CD1c-positive myeloid dendritic cell (primary cell): Measurements from ENCODE around the gene CCSER1.
"Not testable (repeated sequence)": the region's sequence is repeated elsewhere in the genome, so short reads cannot be mapped to it uniquely, and the experiment has no call there.

ENCODE experiments used
- DNase-seq: peaks from one replicate; pipeline ENCODE4 v3.0.0-alpha.2; 2016; ENCODE audit errors: extremely low spot score

CCSER1 gene

DNA sequence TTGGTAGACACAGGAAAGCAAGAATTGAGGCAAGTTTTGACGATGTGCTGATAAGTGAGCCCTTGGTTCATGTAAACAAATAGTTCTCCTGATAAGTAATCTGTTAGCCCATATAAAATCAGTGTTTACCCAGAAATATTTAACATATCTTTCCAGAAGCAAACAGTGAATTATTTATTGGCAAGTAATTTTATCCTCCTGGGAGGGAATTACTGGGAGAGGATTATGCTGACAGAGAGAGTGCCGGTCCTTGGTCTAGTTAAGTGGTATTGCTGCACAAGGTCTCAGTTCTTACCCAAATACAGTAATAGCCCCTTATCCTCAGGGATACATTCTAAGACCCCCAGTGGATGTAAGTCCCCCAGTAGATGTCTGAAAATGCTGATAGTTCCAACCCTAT, 315.4 kb downstream of the CCSER1 start:
- DNase-seq, result no peak

- DNase-seq, result no peak
Measured at GRCh38 chr4:90443231-90443630, 316.0 kb downstream of the CCSER1 start.

DNA sequence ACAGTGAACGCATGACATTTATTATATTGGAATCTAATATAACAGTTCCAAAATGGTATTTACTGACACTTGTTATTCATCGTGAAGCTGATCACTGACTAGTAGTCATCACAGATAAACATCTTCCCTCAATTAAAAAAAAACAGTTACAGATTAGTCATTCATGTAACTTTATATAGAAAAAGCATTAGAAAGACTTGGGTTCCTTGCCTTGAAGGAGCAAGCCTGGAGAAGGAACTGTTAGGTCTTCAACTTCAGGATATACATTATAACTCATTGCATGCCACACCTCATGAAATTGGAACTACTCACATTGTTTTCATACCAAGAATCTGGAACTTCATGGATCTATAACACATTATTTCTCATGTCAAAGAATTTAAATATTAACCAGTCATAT, 317.7 kb downstream of the CCSER1 start:
- DNase-seq, result no peak

DNA sequence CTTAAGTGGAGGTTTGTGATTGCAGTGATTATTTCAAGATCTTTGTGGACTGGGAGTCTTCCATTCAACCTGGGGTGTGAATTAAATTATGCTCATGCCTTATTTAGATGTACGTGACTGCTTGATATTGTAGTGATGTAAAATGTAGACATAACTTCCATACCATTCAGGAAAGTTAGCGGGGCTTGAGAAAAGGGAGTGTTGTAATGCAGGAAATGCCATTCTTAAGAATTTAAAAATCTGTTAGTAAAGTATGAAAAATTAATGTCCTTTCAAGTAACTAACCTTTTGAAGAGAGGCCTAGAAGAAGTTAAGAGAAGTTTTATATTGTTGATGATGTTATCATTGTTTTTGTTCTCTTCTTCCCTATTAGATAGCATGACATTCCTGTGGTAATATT, 318.2 kb downstream of the CCSER1 start:
- DNase-seq, result no peak

GRCh38 chr4:90449626-90450025, 322.4 kb downstream of the CCSER1 start:
- no peak for DNase-seq

- DNase-seq, result no peak
Measured at GRCh38 chr4:90456891-90457290, 329.7 kb downstream of the CCSER1 start.

DNA sequence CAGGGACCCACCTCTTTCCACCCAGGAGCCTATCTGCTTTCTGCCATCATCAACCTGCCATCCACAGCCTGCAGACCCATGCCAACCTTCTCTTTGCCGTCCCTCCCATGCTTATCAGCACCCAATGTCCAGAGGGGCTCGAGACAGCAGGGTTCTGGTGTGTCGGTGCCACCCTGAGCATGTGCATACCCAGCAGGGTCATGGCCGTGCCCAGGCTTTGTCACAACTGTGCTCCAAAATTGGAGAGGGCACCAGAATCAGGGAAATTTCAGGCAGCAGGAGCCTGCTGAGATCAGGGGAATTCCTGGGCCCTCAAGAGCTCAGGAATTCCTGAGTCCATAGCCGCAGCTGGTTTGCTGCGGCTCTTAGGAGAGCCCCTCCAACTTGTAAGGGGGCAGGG, 330.6 kb downstream of the CCSER1 start:
- DNase-seq, result no peak

DNA sequence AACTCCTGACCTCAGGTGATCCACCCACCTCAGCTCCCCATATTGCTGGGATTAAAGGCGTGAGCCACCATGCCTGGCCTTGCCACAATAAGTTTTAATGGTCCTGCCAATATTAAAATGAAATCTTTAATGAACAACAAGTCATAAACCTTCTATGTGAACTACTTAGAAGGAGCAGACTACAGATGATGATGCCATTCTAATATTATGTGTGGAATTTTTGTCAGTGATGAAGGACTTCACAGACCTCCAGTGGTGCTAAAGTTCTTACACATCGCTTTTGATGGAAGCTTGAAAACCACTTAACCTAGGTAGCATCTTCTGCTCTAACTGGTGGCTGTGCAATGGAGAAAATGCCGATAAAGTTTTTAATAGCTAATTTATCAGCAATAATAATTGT, 331.4 kb downstream of the CCSER1 start:
- DNase-seq, result no peak

DNA sequence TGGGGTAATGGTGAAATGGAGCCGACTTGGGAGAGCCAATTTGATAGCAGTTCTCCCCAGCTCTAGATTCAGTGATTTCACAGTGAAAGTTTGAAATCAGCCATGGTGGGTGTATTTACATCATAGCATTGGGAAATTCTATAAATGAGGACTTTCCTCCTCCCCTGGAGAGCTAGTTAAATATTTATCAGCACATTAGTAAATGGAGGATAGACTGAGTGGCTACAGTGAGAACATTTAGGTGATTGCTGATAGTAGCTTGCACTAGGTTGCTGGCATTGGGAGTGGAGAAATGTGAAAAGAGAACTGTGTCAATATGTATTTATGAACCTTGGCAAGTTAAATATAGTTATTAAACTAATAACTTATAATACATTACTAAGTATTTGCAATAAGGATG, 347.3 kb downstream of the CCSER1 start:
- DNase-seq, result no peak

GRCh38 chr4:90476019-90476418, 348.8 kb downstream of the CCSER1 start:
- DNase-seq, result no peak

DNA sequence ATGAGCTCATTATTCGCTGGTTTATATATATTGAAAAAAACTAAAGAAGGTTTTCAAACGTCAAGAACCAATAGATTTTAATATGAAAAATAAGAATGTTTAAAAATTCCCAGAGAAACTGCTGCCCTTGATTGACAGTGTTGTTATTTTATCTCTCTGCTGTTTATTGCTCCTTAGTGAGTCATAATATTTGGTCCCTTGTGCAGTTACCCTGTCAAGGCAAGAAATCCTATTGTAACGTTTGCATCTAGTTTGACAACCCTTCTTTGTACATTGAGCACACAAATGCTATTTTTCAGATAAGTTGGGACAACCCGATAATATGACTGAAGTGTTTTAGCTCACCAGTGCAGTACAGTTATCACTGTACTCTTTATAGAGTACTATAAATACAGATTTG, 349.4 kb downstream of the CCSER1 start:
- DNase-seq, result no peak

- DNase-seq, result not testable (repeated sequence)
Measured at GRCh38 chr4:90484894-90485293, 357.7 kb downstream of the CCSER1 start.

DNA sequence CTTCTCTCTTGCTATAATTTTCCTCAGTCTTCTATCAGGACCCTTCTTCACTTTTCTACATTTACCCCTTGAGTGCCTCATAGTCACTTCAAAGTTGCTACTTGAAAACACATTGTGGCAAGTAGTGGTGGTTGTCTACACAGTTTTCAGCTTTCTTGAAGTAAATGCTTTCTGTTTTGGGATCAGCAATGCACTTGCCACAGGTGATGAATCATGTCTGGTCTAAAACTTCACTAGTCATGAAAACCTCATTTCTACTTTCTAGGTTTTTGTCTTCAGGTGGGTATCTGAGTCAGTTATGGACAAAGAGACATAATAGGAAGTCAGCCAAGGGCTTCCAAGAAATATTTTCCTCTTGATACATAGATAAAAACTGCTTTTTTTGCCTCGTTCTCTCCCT, 359.2 kb downstream of the CCSER1 start:
- DNase-seq, result no peak

DNA sequence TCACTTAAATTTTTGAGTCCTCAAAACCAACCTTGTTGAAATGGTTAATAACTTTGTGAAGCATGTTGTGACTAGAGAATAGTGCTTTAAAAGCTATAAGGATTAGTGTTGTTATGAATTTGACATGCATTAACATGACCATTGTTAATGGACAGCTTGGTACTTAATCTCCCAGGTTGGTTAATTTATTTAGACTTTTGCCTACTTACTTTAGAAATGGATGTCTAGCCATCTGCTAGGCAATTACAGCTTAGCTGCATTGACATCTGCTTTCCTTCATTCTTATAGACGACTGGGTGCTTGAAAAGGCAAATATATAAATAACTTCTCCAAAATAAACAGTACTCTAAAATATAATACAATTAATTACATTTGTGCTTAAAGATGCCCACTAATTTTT, 368.0 kb downstream of the CCSER1 start:
- no peak for DNase-seq

DNA sequence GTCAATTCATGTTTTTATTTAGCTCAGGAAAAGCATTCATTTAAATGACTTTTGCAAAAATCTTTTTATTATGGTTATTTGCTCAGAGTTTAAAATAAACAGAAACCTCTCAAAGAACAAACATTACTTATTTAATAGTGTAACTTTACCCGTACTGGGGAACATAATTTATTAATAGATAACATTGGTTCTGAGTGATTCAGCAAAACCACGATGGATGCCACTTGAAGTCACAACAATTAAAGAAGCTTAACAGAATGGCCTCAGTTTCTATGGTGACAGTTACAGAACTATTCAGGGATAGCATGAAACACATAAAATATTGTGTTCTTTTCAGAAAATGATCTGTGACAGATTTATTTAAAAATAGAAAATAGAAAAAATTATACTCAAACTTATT, 368.7 kb downstream of the CCSER1 start:
- no peak for DNase-seq

DNA sequence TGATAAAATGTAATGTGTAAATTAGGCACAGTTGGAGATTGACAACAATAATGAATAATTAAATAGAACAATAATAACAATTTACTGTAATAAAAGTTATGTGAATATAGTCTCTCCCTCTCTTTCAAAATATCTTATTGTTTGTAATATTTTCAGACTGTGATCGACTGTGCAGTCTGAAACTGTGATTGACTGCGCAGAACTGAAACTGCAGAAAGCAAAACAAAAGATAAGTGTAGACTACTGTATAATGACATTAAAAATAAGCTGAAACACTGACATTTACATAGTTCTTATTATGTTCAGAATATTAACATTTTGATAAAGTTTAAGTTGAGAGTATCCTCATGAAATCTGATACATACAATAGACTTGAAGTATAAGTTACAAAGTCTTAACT, 371.0 kb downstream of the CCSER1 start:
- no peak for DNase-seq

DNA sequence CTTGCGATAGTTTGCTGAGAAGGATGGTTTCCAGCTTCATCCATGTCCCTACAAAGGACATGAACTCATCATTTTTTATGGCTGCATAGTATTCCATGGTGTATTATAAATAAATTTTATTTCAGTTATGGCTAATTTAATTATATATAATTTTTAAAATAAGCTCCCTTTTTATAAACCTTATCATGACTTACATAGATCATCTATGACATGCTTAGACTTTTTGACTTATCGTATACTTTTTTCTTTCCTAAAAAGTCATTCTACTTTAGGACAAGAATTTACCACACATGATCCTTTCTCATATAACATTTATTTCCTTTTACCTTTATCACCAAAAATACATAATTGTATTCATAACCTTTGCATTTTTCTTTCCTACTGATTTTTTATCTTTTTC, 376.5 kb downstream of the CCSER1 start:
- DNase-seq, result no peak

- no peak for DNase-seq
Measured at GRCh38 chr4:90515191-90515590, 388.0 kb downstream of the CCSER1 start.

- no peak for DNase-seq
Measured at GRCh38 chr4:90528551-90528950, 401.4 kb downstream of the CCSER1 start.

- DNase-seq, result no peak
Measured at GRCh38 chr4:90536408-90536807, 409.2 kb downstream of the CCSER1 start.

DNA sequence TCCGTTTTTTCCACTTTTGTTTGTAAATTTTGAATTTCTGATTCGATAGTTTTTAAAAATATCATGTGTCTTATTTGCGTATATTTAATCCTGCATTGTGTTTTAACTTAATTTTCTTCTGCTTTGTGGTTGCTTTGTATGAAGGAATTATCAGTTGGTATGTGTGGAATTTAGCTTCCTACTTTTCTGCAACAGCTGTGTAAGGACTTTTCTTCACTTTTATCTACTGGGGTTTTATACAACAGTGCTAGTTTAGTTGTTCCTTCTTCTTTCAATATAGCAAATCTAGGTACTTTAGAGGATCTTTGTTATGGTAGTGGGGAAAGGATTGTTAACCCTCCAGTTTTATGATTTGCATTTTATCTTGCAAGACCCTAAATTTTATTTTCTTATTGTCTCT, 410.3 kb downstream of the CCSER1 start:
- DNase-seq, result no peak

DNA sequence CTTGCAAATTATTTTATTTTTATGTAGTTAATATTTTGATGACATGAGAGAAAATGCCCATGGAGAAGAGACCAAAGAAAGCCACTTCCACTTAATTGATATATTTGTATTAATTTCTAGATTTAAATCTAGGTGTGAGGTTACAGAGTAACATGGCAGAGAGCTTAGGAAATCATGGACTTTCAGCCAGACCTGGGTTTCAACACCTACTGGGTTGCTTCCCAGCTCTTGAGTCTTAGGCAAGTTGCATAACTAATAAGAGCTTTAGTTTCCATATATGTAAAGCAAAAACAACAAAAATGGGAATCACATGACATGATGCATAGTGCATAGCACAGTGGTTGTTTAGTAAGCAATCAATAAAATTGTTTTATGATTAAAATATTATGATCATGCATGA, 413.3 kb downstream of the CCSER1 start:
- DNase-seq, result no peak

- no peak for DNase-seq
Measured at GRCh38 chr4:90542216-90542615, 415.0 kb downstream of the CCSER1 start.

- DNase-seq, result no peak
Measured at GRCh38 chr4:90543419-90544170, 416.4 kb downstream of the CCSER1 start.
